Loucy (cell line): ENCODE measurements around the gene MTHFD2L.
A peak's percentile ranks its signal among the peaks of the same experiment; 100 is the strongest.

Experiments
- H2AFZ ChIP-seq: fragments of 200-600 bp; sonication (generic); 2 replicates; pipeline ENCODE4 v1.6.0; 2016; ENCODE audit warnings: antibody characterized with exemption, mild to moderate bottlenecking, low read length, moderate library complexity
- H3F3A ChIP-seq: fragments of 200-600 bp; 2 replicates; pipeline ENCODE4 v1.6.0; 2016; ENCODE audit warnings: antibody characterized with exemption, low read depth, mild to moderate bottlenecking
- H3K27me3 ChIP-seq: fragments of 200-600 bp; sonication (generic); 2 replicates; pipeline ENCODE4 v1.6.1; 2014; ENCODE audit warnings: low read length, mild to moderate bottlenecking; ENCODE audit not compliant: insufficient read depth, poor library complexity, severe bottlenecking
- H3K36me3 ChIP-seq: fragments of 200-600 bp; sonication (generic); 2 replicates; pipeline ENCODE4 v1.6.1; 2016; ENCODE audit warnings: low read length; ENCODE audit not compliant: insufficient read depth
- H3K4me1 ChIP-seq: fragments of 200-600 bp; sonication (generic); 2 replicates; pipeline ENCODE4 v1.5.1; 2014; ENCODE audit warnings: low read length, mild to moderate bottlenecking; ENCODE audit not compliant: insufficient read depth, poor library complexity, severe bottlenecking
- H3K4me2 ChIP-seq: fragments of 200-600 bp; sonication (generic); 2 replicates; pipeline ENCODE4 v1.6.0; 2014; ENCODE audit warnings: antibody characterized with exemption, low read length, low read depth, mild to moderate bottlenecking; ENCODE audit not compliant: poor library complexity, severe bottlenecking
- H3K4me3 ChIP-seq: fragments of 200-600 bp; sonication (generic); 2 replicates; pipeline ENCODE4 v1.5.1; 2014; ENCODE audit warnings: low read length, mild to moderate bottlenecking, mixed read lengths; ENCODE audit not compliant: poor library complexity, severe bottlenecking
- H3K79me2 ChIP-seq: fragments of 200-600 bp; sonication (generic); 2 replicates; pipeline ENCODE4 v1.6.1; 2014; ENCODE audit warnings: low read length; ENCODE audit not compliant: insufficient read depth
- H3K9ac ChIP-seq: fragments of 200-600 bp; sonication (generic); 2 replicates; pipeline ENCODE4 v1.6.0; 2014; ENCODE audit warnings: mild to moderate bottlenecking, low read depth, low read length, moderate library complexity; ENCODE audit not compliant: poor library complexity, severe bottlenecking
- H3K9me2 ChIP-seq: fragments of 200-600 bp; sonication (generic); replicated peaks from 2 replicates; pipeline ENCODE4 v1.6.1; 2016; ENCODE audit warnings: low read depth, low read length, mixed read lengths
- H3K9me3 ChIP-seq: fragments of 200-600 bp; sonication (generic); 2 replicates; pipeline ENCODE4 v1.6.1; 2014; ENCODE audit warnings: mild to moderate bottlenecking, antibody characterized with exemption, low read length, low read depth; ENCODE audit not compliant: insufficient read depth
- H4K20me1 ChIP-seq: fragments of 200-600 bp; sonication (generic); 2 replicates; pipeline ENCODE4 v1.6.0; 2014; ENCODE audit warnings: antibody characterized with exemption, low read length, mild to moderate bottlenecking; ENCODE audit not compliant: insufficient read depth, poor library complexity, severe bottlenecking
- EZH2phosphoT487 ChIP-seq: fragments of 200-600 bp; IDR thresholded peaks from 2 replicates; pipeline ENCODE4 v1.6.1; 2018; ENCODE audit warnings: antibody characterized with exemption, mild to moderate bottlenecking, moderate library complexity, borderline replicate concordance
- TF ChIP-seq, protein P1 (sequence below): fragments of 200-600 bp; sonication (generic); conservative IDR thresholded peaks from 2 replicates; pipeline ENCODE4 v1.5.1; 2014; ENCODE audit warnings: mild to moderate bottlenecking, antibody characterized with exemption, low read length

MTHFD2L gene

DNA sequence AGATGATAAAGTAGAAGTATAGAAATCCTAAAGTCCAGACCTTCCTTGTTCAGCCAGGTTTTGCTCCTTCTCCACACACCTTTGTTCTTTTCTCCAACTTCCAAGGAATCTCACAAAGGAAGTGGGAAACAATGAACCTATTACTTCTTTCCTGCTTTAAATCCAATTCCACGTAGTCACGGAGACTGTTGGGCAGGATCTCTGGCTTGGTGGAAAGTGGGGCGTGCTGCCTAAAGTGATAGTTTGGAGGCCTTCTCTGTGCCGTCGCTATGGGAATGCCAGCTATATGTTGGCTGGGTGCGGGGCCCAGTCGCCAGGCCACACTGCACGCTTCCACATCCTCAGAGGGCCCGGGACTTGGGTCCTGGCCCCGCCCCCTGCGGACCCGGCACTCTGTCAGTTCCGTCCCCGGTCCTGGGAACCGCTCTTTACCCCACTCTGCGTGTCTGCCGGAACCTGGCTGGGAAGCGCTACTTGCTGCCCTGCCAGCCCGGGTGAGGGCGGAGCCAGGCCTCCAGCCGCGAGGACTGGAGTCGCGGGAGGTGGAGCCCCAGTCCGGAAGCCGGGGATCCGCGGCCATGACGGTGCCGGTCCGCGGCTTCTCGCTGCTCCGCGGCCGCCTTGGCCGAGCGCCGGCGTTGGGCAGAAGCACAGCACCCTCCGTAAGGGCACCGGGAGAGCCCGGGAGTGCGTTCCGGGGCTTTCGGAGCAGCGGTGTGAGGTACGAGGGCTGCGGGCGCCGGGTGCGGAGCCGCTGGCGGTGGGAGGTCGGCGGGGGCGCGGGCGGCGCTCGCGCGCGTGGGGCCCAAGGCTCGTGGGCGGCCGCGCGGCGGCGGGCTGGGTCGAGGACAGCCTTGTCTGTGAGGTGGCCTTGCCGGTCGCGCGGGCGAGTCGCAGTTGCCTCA is at the start of gene MTHFD2L:
TSS of gene MTHFD2L (plus strand) at position 558 of the 905 bp plus-strand sequence. CDS start at position 579, 21 bp downstream.
- Histone ChIP-seq H3K4me3 (peak within 1 kb of the TSS; percentile 89), H3K9ac (peak within 1 kb of the TSS; percentile 82), H3K79me2 (peaks cover 56% of the 10 kb centered on the region), H2AFZ (peak within 1 kb of the TSS; percentile 86), H3K36me3 (no peaks in the 10 kb centered on the region), H3K4me2 (peak within 1 kb of the TSS; percentile 91), H3K27me3 (no peaks in the 10 kb centered on the region), H3K4me1 (peaks cover 41% of the 10 kb centered on the region), H4K20me1 (peaks cover 20% of the 10 kb centered on the region), H3K9me3 (no peaks in the 10 kb centered on the region), H3K9me2 (no peaks in the 10 kb centered on the region), H3F3A (no peaks in the 10 kb centered on the region; the same call in 1 of the 2 replicates)
- no peak for TF ChIP-seq EZH2phosphoT487
- TF ChIP-seq, protein P1, sequence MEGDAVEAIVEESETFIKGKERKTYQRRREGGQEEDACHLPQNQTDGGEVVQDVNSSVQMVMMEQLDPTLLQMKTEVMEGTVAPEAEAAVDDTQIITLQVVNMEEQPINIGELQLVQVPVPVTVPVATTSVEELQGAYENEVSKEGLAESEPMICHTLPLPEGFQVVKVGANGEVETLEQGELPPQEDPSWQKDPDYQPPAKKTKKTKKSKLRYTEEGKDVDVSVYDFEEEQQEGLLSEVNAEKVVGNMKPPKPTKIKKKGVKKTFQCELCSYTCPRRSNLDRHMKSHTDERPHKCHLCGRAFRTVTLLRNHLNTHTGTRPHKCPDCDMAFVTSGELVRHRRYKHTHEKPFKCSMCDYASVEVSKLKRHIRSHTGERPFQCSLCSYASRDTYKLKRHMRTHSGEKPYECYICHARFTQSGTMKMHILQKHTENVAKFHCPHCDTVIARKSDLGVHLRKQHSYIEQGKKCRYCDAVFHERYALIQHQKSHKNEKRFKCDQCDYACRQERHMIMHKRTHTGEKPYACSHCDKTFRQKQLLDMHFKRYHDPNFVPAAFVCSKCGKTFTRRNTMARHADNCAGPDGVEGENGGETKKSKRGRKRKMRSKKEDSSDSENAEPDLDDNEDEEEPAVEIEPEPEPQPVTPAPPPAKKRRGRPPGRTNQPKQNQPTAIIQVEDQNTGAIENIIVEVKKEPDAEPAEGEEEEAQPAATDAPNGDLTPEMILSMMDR = no peak

DNA sequence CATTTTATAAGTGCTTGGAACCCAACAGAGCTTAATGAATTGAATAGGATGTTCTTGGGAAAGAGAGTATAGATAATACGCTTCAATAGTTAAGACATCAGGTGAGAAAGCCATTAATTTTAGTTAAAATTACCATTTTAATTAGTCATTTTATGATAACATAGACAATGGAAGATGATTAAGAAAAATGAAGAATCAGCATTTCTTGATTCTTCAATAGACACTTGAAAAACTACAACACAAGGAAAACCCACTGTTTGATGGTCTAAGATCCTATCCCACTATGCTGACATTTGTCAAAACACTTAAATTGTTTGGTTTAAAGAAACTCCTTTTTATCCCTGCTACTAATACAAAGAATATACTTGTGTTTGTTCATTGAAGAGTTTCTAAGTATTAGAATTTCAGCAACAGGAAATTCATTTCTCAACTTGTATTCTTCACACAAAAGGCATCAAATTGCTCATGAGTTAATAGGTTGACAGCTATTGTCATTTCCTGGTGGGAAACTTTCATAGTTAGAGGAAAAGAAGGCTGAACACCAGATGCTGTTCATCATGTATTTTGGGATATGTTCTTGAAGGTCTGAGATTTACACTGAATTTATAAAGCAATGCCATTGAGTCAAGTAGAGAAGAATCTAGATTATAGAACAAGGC is 49.3 kb upstream of the MTHFD2L start:
- H3F3A ChIP-seq = no peaks in the 10 kb centered on the region
- peaks cover 15% of the 10 kb centered on the region for H3K4me1 ChIP-seq
- no peaks in the 10 kb centered on the region for H3K27me3 ChIP-seq
- H3K4me2 ChIP-seq = no peak overlapping the region
- H3K9me2 ChIP-seq = no peaks in the 10 kb centered on the region
- TF ChIP-seq EZH2phosphoT487 = no peak
- TF ChIP-seq, protein P1 = no peak
- H2AFZ ChIP-seq = no peak overlapping the region
- H4K20me1 ChIP-seq = no peaks in the 10 kb centered on the region
- H3K36me3 ChIP-seq = no peaks in the 10 kb centered on the region
- H3K4me3 ChIP-seq = no peak overlapping the region
- no peaks in the 10 kb centered on the region for H3K9me3 ChIP-seq
- H3K9ac ChIP-seq = no peak overlapping the region
- H3K79me2 ChIP-seq = no peaks in the 10 kb centered on the region

DNA sequence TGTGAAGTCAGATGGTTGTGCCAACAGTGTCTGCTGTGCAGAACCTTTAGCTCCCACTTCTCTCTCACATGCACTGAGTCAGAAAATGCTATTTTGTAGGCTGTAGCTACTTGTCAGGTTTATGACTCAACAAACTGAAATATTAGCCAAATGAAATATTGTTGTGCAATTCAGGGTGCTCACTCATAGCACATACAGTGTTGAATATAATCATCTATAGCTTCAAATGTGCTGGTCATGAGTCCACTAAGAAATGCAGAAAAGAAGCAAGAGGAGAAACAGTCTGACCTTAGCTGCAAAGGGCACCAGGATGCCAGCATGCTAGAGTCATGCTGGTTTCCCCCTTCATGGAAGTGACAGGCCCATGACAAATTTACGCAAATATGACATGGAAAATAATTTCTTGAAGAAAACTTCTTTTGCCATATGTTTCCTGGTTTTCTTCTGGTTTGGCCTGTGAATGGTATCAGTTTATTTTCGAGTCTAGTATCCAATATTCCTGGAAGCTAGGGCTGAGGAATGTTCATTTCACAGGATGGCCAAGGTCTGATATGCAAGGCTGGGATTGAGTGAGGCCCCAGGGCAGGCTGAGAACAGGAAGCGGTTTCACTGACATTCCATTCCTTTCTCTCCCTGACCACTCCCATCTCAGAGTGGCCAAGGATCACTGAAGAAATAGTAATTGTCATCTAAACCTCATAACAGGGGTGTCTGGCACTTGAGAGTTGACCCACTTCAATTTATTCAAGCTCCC is 48.6 kb upstream of the MTHFD2L start:
- Histone ChIP-seq H3F3A (no peaks in the 10 kb centered on the region), H3K9ac (no peak overlapping the region), H3K4me2 (no peak overlapping the region), H3K4me1 (peaks cover 15% of the 10 kb centered on the region), H4K20me1 (no peaks in the 10 kb centered on the region), H2AFZ (no peak overlapping the region), H3K36me3 (no peaks in the 10 kb centered on the region), H3K9me3 (no peaks in the 10 kb centered on the region), H3K27me3 (no peaks in the 10 kb centered on the region), H3K4me3 (no peak overlapping the region), H3K79me2 (no peaks in the 10 kb centered on the region), H3K9me2 (no peaks in the 10 kb centered on the region)
- TF ChIP-seq, protein P1 = no peak
- TF ChIP-seq EZH2phosphoT487 = no peak
